MM.1S (cell line): ENCODE measurements around the gene CCDC134.

ENCODE experiments used
- DNase-seq: peaks from one replicate; pipeline ENCODE4 v3.0.0-alpha.2; 2015
- H2AFZ ChIP-seq: fragments of 300-600 bp; sonication (generic); 2 replicates; pipeline ENCODE4 v1.6.0; 2016; ENCODE audit warnings: antibody characterized with exemption, low read length
- H3F3A ChIP-seq: fragments of 300-600 bp; sonication (generic); 2 replicates; pipeline ENCODE4 v1.6.1; 2016; ENCODE audit warnings: mild to moderate bottlenecking, antibody characterized with exemption, low read length, moderate library complexity, mixed read lengths; ENCODE audit not compliant: insufficient read depth
- H3K27ac ChIP-seq: fragments of 300-600 bp; sonication (generic); 2 replicates; pipeline ENCODE4 v1.5.1; 2016; ENCODE audit warnings: mild to moderate bottlenecking, low read length
- H3K27me3 ChIP-seq: fragments of 300-600 bp; sonication (generic); replicated peaks from 2 replicates; pipeline ENCODE4 v1.6.0; 2016; ENCODE audit warnings: low read length; ENCODE audit not compliant: insufficient read depth
- H3K36me3 ChIP-seq: fragments of 300-600 bp; sonication (generic); replicated peaks from 2 replicates; pipeline ENCODE4 v1.6.1; 2016; ENCODE audit warnings: mild to moderate bottlenecking, low read length, mixed read lengths; ENCODE audit not compliant: insufficient read depth
- H3K4me1 ChIP-seq: fragments of 300-600 bp; sonication (generic); 2 replicates; pipeline ENCODE4 v1.6.1; 2016; ENCODE audit warnings: low read length, mixed read lengths
- H3K4me2 ChIP-seq: fragments of 300-600 bp; sonication (generic); 2 replicates; pipeline ENCODE4 v1.6.0; 2016; ENCODE audit warnings: low read depth, low read length
- H3K4me3 ChIP-seq: fragments of 300-600 bp; sonication (generic); 2 replicates; pipeline ENCODE4 v1.5.1; 2016; ENCODE audit warnings: low read length, mixed read lengths
- H3K79me2 ChIP-seq: fragments of 300-600 bp; sonication (generic); 2 replicates; pipeline ENCODE4 v1.6.1; 2016; ENCODE audit warnings: mixed run types, low read length, mixed read lengths
- H3K9ac ChIP-seq: fragments of 300-600 bp; sonication (generic); 2 replicates; pipeline ENCODE4 v1.6.1; 2016; ENCODE audit warnings: low read length, mixed read lengths
- H3K9me2 ChIP-seq: fragments of 300-600 bp; sonication (generic); replicated peaks from 2 replicates; pipeline ENCODE4 v1.6.1; 2016; ENCODE audit warnings: mild to moderate bottlenecking, low read length, mixed read lengths; ENCODE audit not compliant: insufficient read depth
- H3K9me3 ChIP-seq: fragments of 300-600 bp; sonication (generic); replicated peaks from 2 replicates; pipeline ENCODE4 v1.6.1; 2016; ENCODE audit warnings: mild to moderate bottlenecking, low read length, mixed read lengths; ENCODE audit not compliant: insufficient read depth
- H4K20me1 ChIP-seq: fragments of 300-600 bp; sonication (generic); 2 replicates; pipeline ENCODE4 v1.6.1; 2016; ENCODE audit warnings: mild to moderate bottlenecking, low read length, moderate library complexity, mixed read lengths; ENCODE audit not compliant: insufficient read depth
- CTCF ChIP-seq: fragments of 300-600 bp; sonication (generic); IDR thresholded peaks from 2 replicates; pipeline ENCODE4 v1.5.1; 2016; ENCODE audit warnings: antibody characterized with exemption, low read length, mixed read lengths
- EZH2 ChIP-seq: fragments of 300-600 bp; sonication (generic); optimal IDR thresholded peaks from 2 replicates; pipeline ENCODE3; 2017; ENCODE audit warnings: low read depth, mild to moderate bottlenecking, antibody characterized with exemption, low read length, mixed read lengths
- EZH2phosphoT487 ChIP-seq: fragments of 300-600 bp; sonication (generic); IDR thresholded peaks from 2 replicates; pipeline ENCODE4 v1.6.1; 2018; ENCODE audit warnings: antibody characterized with exemption, low read length

The CCDC134 gene

GRCh38 chr22:41841085-41841712, 40.7 kb downstream of the CCDC134 start:
- H3K27ac ChIP-seq: no peak overlapping the region
- H3K9ac ChIP-seq: no peak overlapping the region
- no peak for DNase-seq
- peaks cover 79% of the 10 kb centered on the region for H4K20me1 ChIP-seq
- no peaks in the 10 kb centered on the region for H3K9me2 ChIP-seq
- H3K27me3 ChIP-seq: no peaks in the 10 kb centered on the region
- H3K36me3 ChIP-seq: peaks cover 20% of the 10 kb centered on the region
- peaks cover 4% of the 10 kb centered on the region for H3K4me1 ChIP-seq
- H3F3A ChIP-seq: no peaks in the 10 kb centered on the region; the same call in 1 of the 2 replicates
- no peak overlapping the region for H2AFZ ChIP-seq
- no peak for TF ChIP-seq CTCF
- TF ChIP-seq EZH2: no peak
- no peak for TF ChIP-seq EZH2phosphoT487
- no peak overlapping the region for H3K4me2 ChIP-seq
- no peaks in the 10 kb centered on the region for H3K9me3 ChIP-seq
- H3K79me2 ChIP-seq: peaks cover 98% of the 10 kb centered on the region
- H3K4me3 ChIP-seq: no peak overlapping the region

GRCh38 chr22:41842996-41843970, 42.8 kb downstream of the CCDC134 start:
- no peak for TF ChIP-seq EZH2
- no peak for TF ChIP-seq CTCF
- no peak for TF ChIP-seq EZH2phosphoT487
- no peak overlapping the region for H3K4me2 ChIP-seq
- H3K27ac ChIP-seq: no peak overlapping the region
- no peaks in the 10 kb centered on the region; the same call in 1 of the 2 replicates for H3K4me1 ChIP-seq
- no peaks in the 10 kb centered on the region for H3K9me3 ChIP-seq
- H2AFZ ChIP-seq: no peak overlapping the region
- peaks cover 14% of the 10 kb centered on the region for H3K36me3 ChIP-seq
- H3K4me3 ChIP-seq: no peak overlapping the region
- peaks cover 4% of the 10 kb centered on the region; the same call in 1 of the 2 replicates for H3F3A ChIP-seq
- H3K27me3 ChIP-seq: no peaks in the 10 kb centered on the region
- peaks cover 97% of the 10 kb centered on the region for H3K79me2 ChIP-seq
- no peak for DNase-seq
- no peaks in the 10 kb centered on the region for H3K9me2 ChIP-seq
- peaks cover 86% of the 10 kb centered on the region for H4K20me1 ChIP-seq
- no peak overlapping the region for H3K9ac ChIP-seq

GRCh38 chr22:41844036-41844435, 43.6 kb downstream of the CCDC134 start:
- no peak overlapping the region for H2AFZ ChIP-seq
- no peak for DNase-seq
- H3K4me3 ChIP-seq: no peak overlapping the region
- H3K36me3 ChIP-seq: peaks cover 19% of the 10 kb centered on the region
- H3K79me2 ChIP-seq: peaks cover 97% of the 10 kb centered on the region
- H3K27ac ChIP-seq: no peak overlapping the region
- H4K20me1 ChIP-seq: peaks cover 88% of the 10 kb centered on the region
- no peaks in the 10 kb centered on the region; the same call in 1 of the 2 replicates for H3K4me1 ChIP-seq
- H3F3A ChIP-seq: peaks cover 4% of the 10 kb centered on the region; the same call in 1 of the 2 replicates
- H3K4me2 ChIP-seq: no peak overlapping the region
- TF ChIP-seq EZH2: no peak
- TF ChIP-seq CTCF: no peak
- no peak for TF ChIP-seq EZH2phosphoT487
- no peaks in the 10 kb centered on the region for H3K9me2 ChIP-seq
- H3K9ac ChIP-seq: no peak overlapping the region
- no peaks in the 10 kb centered on the region for H3K9me3 ChIP-seq
- no peaks in the 10 kb centered on the region for H3K27me3 ChIP-seq
